Islet precursor cell (in vitro differentiated cells): ENCODE measurements around the gene SHMT1.
"Not testable (repeated sequence)": the region's sequence is repeated elsewhere in the genome, so short reads cannot be mapped to it uniquely, and the experiment has no call there.

Experiments
- DNase-seq: peaks from one replicate; pipeline ENCODE4 v3.0.0-alpha.2; 2018

Gene SHMT1

GRCh38 chr17:18377437-18378204 is 14.3 kb upstream of the SHMT1 start, which contains the start of gene EVPLL:
TSS of gene EVPLL (plus strand) at chr17:18377778. CDS start at chr17:18380938, 3,160 bp downstream.
- peak; percentile 57 for DNase-seq

- DNase-seq: no peak
These were observed 10.9 kb upstream of the SHMT1 start for GRCh38 chr17:18374216-18374615.

- DNase-seq: not testable (repeated sequence)
These were observed 9.8 kb upstream of the SHMT1 start for GRCh38 chr17:18373181-18373580.

GRCh38 chr17:18371455-18371854 is 8.1 kb upstream of the SHMT1 start:
- no peak for DNase-seq

GRCh38 chr17:18370761-18371160 is 7.4 kb upstream of the SHMT1 start:
- DNase-seq: no peak

- DNase-seq: peak; percentile 89
These were observed 5.6 kb upstream of the SHMT1 start for GRCh38 chr17:18368946-18369345.

GRCh38 chr17:18364166-18364565 is 816 bp upstream of the SHMT1 start:
- DNase-seq: no peak

- DNase-seq: peak; percentile 75
These were observed 651 bp downstream of the SHMT1 start for GRCh38 chr17:18362698-18363100.

GRCh38 chr17:18361837-18362697 is 1.3 kb downstream of the SHMT1 start:
- DNase-seq: no peak

GRCh38 chr17:18360518-18360917 is 2.8 kb downstream of the SHMT1 start:
- no peak for DNase-seq

GRCh38 chr17:18356624-18357023 is 6.7 kb downstream of the SHMT1 start:
- no peak for DNase-seq

GRCh38 chr17:18353541-18353940 is 9.8 kb downstream of the SHMT1 start:
- DNase-seq: no peak

GRCh38 chr17:18344021-18344420 is 19.3 kb downstream of the SHMT1 start:
- DNase-seq: no peak

GRCh38 chr17:18339933-18340332 is 23.4 kb downstream of the SHMT1 start:
- DNase-seq: no peak

GRCh38 chr17:18338158-18338557 is 25.2 kb downstream of the SHMT1 start:
- DNase-seq: not testable (repeated sequence)

GRCh38 chr17:18332909-18333489 is 30.4 kb downstream of the SHMT1 start:
- no peak for DNase-seq

- no peak for DNase-seq
These were observed 31.5 kb downstream of the SHMT1 start for GRCh38 chr17:18331879-18332278.

- DNase-seq: no peak
These were observed 34.6 kb downstream of the SHMT1 start for GRCh38 chr17:18328643-18329204.

- DNase-seq: no peak
These were observed 35.8 kb downstream of the SHMT1 start for GRCh38 chr17:18327556-18327955.

GRCh38 chr17:18327093-18327492 is 36.3 kb downstream of the SHMT1 start:
- no peak for DNase-seq

GRCh38 chr17:18326572-18326971 is 36.8 kb downstream of the SHMT1 start:
- no peak for DNase-seq

- DNase-seq: no peak
These were observed 37.3 kb downstream of the SHMT1 start for GRCh38 chr17:18326039-18326438.
